OCI-LY1 (cell line): ENCODE results near the gene ERBB4.

ENCODE experiments used
- H2AFZ ChIP-seq: fragments of 200-600 bp; sonication (generic), shearing (Covaris generic); 2 replicates; pipeline ENCODE4 v1.6.0; 2014; ENCODE audit warnings: antibody characterized with exemption, mild to moderate bottlenecking, low read length
- H3F3A ChIP-seq: fragments of 200-600 bp; sonication (generic), shearing (Covaris generic); 2 replicates; pipeline ENCODE4 v1.6.0; 2014; ENCODE audit warnings: mild to moderate bottlenecking, antibody characterized with exemption, low read length, moderate library complexity; ENCODE audit not compliant: insufficient read depth
- H3K27ac ChIP-seq: fragments of 200-600 bp; sonication (generic); 2 replicates; pipeline ENCODE4 v1.5.1; 2014; ENCODE audit warnings: low read length, mixed run types, mild to moderate bottlenecking, low read depth; ENCODE audit not compliant: poor library complexity, severe bottlenecking
- H3K27me3 ChIP-seq: fragments of 200-600 bp; sonication (generic); 2 replicates; pipeline ENCODE4 v1.6.0; 2014; ENCODE audit warnings: antibody characterized with exemption, mild to moderate bottlenecking, low read length, moderate library complexity; ENCODE audit not compliant: insufficient read depth
- H3K36me3 ChIP-seq: fragments of 200-600 bp; sonication (generic); 2 replicates; pipeline ENCODE4 v1.6.1; 2014; ENCODE audit warnings: mild to moderate bottlenecking, antibody characterized with exemption, low read length, moderate library complexity, mixed read lengths; ENCODE audit not compliant: insufficient read depth
- H3K4me1 ChIP-seq: fragments of 200-600 bp; sonication (generic); 2 replicates; pipeline ENCODE4 v1.5.1; 2014; ENCODE audit warnings: mild to moderate bottlenecking, low read length, moderate library complexity; ENCODE audit not compliant: insufficient read depth, severe bottlenecking
- H3K4me2 ChIP-seq: fragments of 200-600 bp; sonication (generic), shearing (Covaris generic); 2 replicates; pipeline ENCODE4 v1.6.1; 2014; ENCODE audit warnings: low read length
- H3K4me3 ChIP-seq: fragments of 200-600 bp; sonication (generic); 2 replicates; pipeline ENCODE4 v1.5.1; 2014; ENCODE audit warnings: low read length, low read depth, mild to moderate bottlenecking, mixed read lengths; ENCODE audit not compliant: poor library complexity, severe bottlenecking
- H3K79me2 ChIP-seq: fragments of 200-600 bp; shearing (Covaris generic); 2 replicates; pipeline ENCODE4 v1.6.1; 2016; ENCODE audit warnings: mixed run types, low read length, mixed read lengths; ENCODE audit not compliant: insufficient read depth
- H3K9ac ChIP-seq: fragments of 200-600 bp; sonication (generic), shearing (Covaris generic); 2 replicates; pipeline ENCODE4 v1.6.1; 2014; ENCODE audit warnings: mild to moderate bottlenecking, low read length, mixed read lengths
- H3K9me2 ChIP-seq: fragments of 200-600 bp; sonication (generic), shearing (Covaris generic); 2 replicates; pipeline ENCODE4 v1.6.1; 2014; ENCODE audit warnings: low read depth, mild to moderate bottlenecking, low read length, mixed read lengths
- H3K9me3 ChIP-seq: fragments of 200-600 bp; shearing (Covaris generic); 2 replicates; pipeline ENCODE4 v1.6.1; 2014; ENCODE audit warnings: low read length, mixed read lengths
- H4K20me1 ChIP-seq: fragments of 200-600 bp; sonication (generic), shearing (Covaris generic); 2 replicates; pipeline ENCODE4 v1.6.0; 2016; ENCODE audit warnings: mild to moderate bottlenecking, low read length; ENCODE audit not compliant: insufficient read depth
- CTCF ChIP-seq: fragments of 200-600 bp; sonication (generic), shearing (Covaris generic); IDR thresholded peaks from 2 replicates; pipeline ENCODE4 v1.5.1; 2017; ENCODE audit warnings: mild to moderate bottlenecking, antibody characterized with exemption, low read length, moderate library complexity, mixed read lengths
- EZH2 ChIP-seq: fragments of 200-600 bp; sonication (generic), shearing (Covaris generic); IDR thresholded peaks from 2 replicates; pipeline ENCODE4 v1.8.0; 2017; ENCODE audit warnings: borderline replicate concordance, mixed run types, mild to moderate bottlenecking, antibody characterized with exemption, low read length, moderate library complexity, mixed read lengths

Gene ERBB4

GRCh38 chr2:211503856-211504255, 1034.7 kb downstream of the ERBB4 start:
- no peak overlapping the region for H3K4me2 ChIP-seq
- no peaks in the 10 kb centered on the region for H3K27me3 ChIP-seq
- TF ChIP-seq EZH2 = no peak
- TF ChIP-seq CTCF = peak; percentile 56
- no peaks in the 10 kb centered on the region for H4K20me1 ChIP-seq
- peaks cover 6% of the 10 kb centered on the region for H3K4me1 ChIP-seq
- H3K79me2 ChIP-seq = no peaks in the 10 kb centered on the region
- no peak overlapping the region for H3K4me3 ChIP-seq
- no peaks in the 10 kb centered on the region; the same call in 1 of the 2 replicates for H3K9me3 ChIP-seq
- H3K9ac ChIP-seq = no peak overlapping the region
- H2AFZ ChIP-seq = no peak overlapping the region
- H3F3A ChIP-seq = no peaks in the 10 kb centered on the region
- H3K27ac ChIP-seq = no peak overlapping the region
- no peaks in the 10 kb centered on the region for H3K36me3 ChIP-seq
- H3K9me2 ChIP-seq = no peaks in the 10 kb centered on the region

DNA sequence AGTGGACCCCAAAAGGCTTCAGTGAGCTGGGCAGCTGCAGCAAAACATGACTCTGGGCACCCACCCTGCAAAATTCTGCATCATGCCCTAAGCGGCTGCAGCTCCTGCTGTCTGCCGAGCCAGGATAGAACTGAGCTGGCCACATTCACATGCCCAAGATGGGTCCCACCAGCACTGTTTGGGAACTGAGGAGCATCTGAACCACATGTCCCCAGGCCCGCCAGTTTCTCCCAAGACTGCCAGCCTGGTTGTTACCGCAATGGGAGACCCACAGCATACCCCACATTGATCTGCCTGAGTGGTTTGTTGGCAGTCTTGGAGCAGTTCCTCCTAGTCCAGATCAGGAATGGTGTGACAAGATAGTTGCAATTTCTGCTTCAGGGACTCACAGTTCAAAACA, 1035.4 kb downstream of the ERBB4 start:
- no peak overlapping the region for H3K4me3 ChIP-seq
- H3K9me3 ChIP-seq = no peaks in the 10 kb centered on the region; the same call in 1 of the 2 replicates
- H3K4me1 ChIP-seq = peaks cover 6% of the 10 kb centered on the region
- H3K9ac ChIP-seq = no peak overlapping the region
- H3K27ac ChIP-seq = no peak overlapping the region
- no peaks in the 10 kb centered on the region for H3K36me3 ChIP-seq
- H3K4me2 ChIP-seq = no peak overlapping the region
- H3K9me2 ChIP-seq = no peaks in the 10 kb centered on the region
- no peaks in the 10 kb centered on the region for H3F3A ChIP-seq
- no peaks in the 10 kb centered on the region for H3K27me3 ChIP-seq
- no peaks in the 10 kb centered on the region for H4K20me1 ChIP-seq
- TF ChIP-seq EZH2 (no peak), CTCF (no peak)
- no peak overlapping the region for H2AFZ ChIP-seq
- no peaks in the 10 kb centered on the region for H3K79me2 ChIP-seq

DNA sequence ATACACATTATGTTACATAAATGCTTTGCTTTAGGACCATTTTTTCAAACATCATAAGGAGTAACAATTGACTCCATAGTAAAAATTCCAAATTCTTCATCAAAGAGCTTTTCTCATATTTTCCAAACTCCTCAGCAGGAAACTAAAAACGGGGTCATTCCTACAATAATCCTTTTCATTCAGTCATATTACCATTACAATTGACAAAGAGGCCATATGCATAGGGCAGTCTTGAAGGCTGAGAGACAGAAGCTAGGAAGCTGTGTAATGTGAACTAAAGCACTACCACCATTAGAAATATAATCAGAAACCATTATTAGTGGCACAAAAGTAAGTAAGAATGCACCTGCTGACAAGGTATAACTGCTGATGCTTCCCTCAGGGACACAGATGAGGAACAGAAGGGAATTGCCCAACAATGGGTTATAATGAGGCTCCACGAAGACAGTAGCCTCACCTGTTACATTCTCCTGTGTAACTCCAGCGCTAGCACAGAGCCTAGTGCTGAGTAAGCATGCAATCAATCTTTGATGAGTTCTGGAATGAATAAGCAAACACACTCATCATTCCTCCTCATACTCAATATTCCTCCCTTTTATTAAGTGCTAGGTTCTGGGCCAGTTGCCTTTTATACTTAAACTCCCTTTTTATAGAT, 1039.9 kb downstream of the ERBB4 start:
- Histone ChIP-seq H3K4me3 (no peak overlapping the region), H2AFZ (no peak overlapping the region), H3K27ac (no peak overlapping the region), H3K9me2 (no peaks in the 10 kb centered on the region), H3K27me3 (no peaks in the 10 kb centered on the region), H3K4me2 (no peak overlapping the region), H3K9ac (no peak overlapping the region), H3K9me3 (no peaks in the 10 kb centered on the region), H3K79me2 (no peaks in the 10 kb centered on the region), H3F3A (no peaks in the 10 kb centered on the region), H4K20me1 (no peaks in the 10 kb centered on the region), H3K4me1 (peaks cover 6% of the 10 kb centered on the region), H3K36me3 (no peaks in the 10 kb centered on the region)
- TF ChIP-seq EZH2 = no peak
- no peak for TF ChIP-seq CTCF
